Measurements from ENCODE around the gene TRHDE. TPM values are rescaled to one million over a fixed set of nuclear protein-coding genes. Genes with fewer than 3 reads are reported as not detected.

TRHDE gene
- total and polyA plus RNA-seq, 9 of the 15 experiments (the other 6 are each of a cell fraction or from before 2014, with no cell fraction given): 0.03 to 0.29 (median 0.09) TPM

GRCh38 chr12:72359416-72359815, 87.2 kb downstream of the TRHDE start:
- no peak for DNase-seq (ENCODE audit: extremely low read depth in 1 of 4, low spot score in 3 of 4)
- ChIA-PET POLR2A (no interaction called here), CTCF (ENCODE audit: low intra/inter-chr PET ratio) (no interaction called here)
- H3K27me3 ChIP-seq (ENCODE audit: control insufficient read depth in 2 of 2, insufficient read depth in 2 of 2, low read length in 2 of 2): no peaks in the 10 kb centered on the region
- TF ChIP-seq MBD1 (CRISPR knock-in tag; IDR thresholded peaks at IDR 0.05) (no peak), E2F8 (IDR thresholded peaks at IDR 0.05; ENCODE audit: low read depth, partially characterized antibody) (no peak), PTRF (tag; IDR thresholded peaks at IDR 0.05) (no peak), ZSCAN32 (CRISPR knock-in tag; IDR thresholded peaks at IDR 0.05) (no peak), CBX3 (IDR thresholded peaks at IDR 0.05; ENCODE audit: borderline replicate concordance in 1 of 2, low read length in 2 of 2) (no peak), PURB (CRISPR knock-in tag; IDR thresholded peaks at IDR 0.05; ENCODE audit: low read depth) (no peak), CEBPB (tag; IDR thresholded peaks at IDR 0.05) (0 out of 2 replicates have a peak, but pooled peaks have one; percentile 11), TAF7 (tag; IDR thresholded peaks at IDR 0.05) (no peak), CEBPG (CRISPR knock-in tag; IDR thresholded peaks at IDR 0.05) (no peak), CEBPG (tag; conservative IDR thresholded peaks at IDR 0.05 in 1 of 2, IDR thresholded peaks at IDR 0.05 in 1 of 2) (peak in 1 of 2 experiments; percentile 28; a peak in 1 of 4 replicates), NR2C1 (IDR thresholded peaks at IDR 0.05) (no peak), NR2C1 (tag; IDR thresholded peaks at IDR 0.05) (no peak)
- H3K27ac ChIP-seq (ENCODE audit: extremely low read depth, low read depth, low read length): no peak overlapping the region
- BruUV-seq (replicated peaks): no TSS peak
- no peaks in the 10 kb centered on the region for H3K4me1 ChIP-seq (replicated peaks in 1 of 2; ENCODE audit: control insufficient read depth in 2 of 2, insufficient read depth in 2 of 2, low read length in 2 of 2)
- H3K4me2 ChIP-seq (ENCODE audit: insufficient read depth, low read length): no peak overlapping the region
- no peak overlapping the region for H2AFZ ChIP-seq (ENCODE audit: low read depth, low read length)
- in situ Hi-C loops (cut with MboI): no loop called here
- intact Hi-C loops (cut with micrococcal nuclease): no loop called here
- no peaks in the 10 kb centered on the region for H3K36me3 ChIP-seq (ENCODE audit: control insufficient read depth, insufficient read depth, low read length)
- WGBS (ENCODE audit: insufficient coverage, low coverage, missing lambda C conversion rate): 2% methylated on average over 3 of the region's 3 CpGs
- H3K9me1 ChIP-seq (ENCODE audit: control insufficient read depth, insufficient read depth, low read length): no peaks in the 10 kb centered on the region
- H3K4me3 ChIP-seq: no peak overlapping the region
- no peak for FAIRE-seq
- ATAC-seq: no peak
- no peaks in the 10 kb centered on the region for H3K9me3 ChIP-seq (replicated peaks; ENCODE audit: control insufficient read depth, insufficient read depth, low read depth, low read length)
- H4K20me1 ChIP-seq (replicated peaks; ENCODE audit: control insufficient read depth, insufficient read depth, low read length): no peaks in the 10 kb centered on the region
- H3K79me2 ChIP-seq (ENCODE audit: control insufficient read depth, insufficient read depth, low read length): no peaks in the 10 kb centered on the region
- no peak overlapping the region for H3K9ac ChIP-seq (ENCODE audit: insufficient read depth in 1 of 2, low read depth in 2 of 2, low read length in 2 of 2)
